GM12873 (cell line): ENCODE results near the gene SEPTIN5.

Experiments
- TF ChIP-seq, protein P1 (sequence below): IDR thresholded peaks from 2 replicates; pipeline ENCODE4 v1.5.1; 2012; ENCODE audit warnings: low read depth, mild to moderate bottlenecking, moderate library complexity, low read length, control low read depth; ENCODE audit not compliant: insufficient read depth; ENCODE audit errors: missing control alignments

Gene SEPTIN5

DNA sequence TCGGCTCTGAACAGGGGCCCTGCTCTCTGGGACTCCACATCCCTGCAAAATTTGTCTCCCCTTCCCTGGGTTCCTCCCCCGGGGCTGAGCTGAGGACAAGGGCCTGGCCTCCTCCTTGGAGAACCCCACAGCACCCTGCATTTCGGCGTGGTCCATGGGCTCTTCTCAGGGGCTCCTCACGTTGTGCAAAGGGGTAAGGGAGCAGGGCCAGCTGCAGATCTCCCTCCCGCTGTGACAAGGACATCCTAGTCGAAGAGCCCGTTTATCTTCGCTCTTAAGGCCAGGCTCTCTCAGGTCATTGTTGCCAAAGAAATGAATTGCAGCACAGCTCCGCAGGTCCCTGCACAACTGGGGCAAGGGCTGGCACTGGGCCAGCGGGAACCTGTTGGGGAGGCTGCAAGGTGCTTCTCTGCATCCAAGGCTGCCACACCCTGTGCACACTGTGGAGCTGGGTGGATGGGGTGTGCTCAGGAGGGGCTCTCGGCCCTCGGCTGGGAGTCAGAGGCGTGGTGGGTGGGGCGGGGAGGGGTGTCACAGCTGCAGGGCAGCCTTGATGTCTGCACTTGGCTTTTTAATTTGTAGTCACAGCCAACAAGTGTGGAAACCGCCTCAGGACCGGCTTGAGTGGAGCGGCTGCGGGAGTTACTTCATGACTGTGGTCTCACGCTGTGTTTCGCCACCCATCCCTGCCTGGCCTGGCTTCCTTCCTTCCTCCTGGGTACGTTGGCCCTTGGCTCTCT is 26.6 kb upstream of the SEPTIN5 start:
- TF ChIP-seq, protein P1, sequence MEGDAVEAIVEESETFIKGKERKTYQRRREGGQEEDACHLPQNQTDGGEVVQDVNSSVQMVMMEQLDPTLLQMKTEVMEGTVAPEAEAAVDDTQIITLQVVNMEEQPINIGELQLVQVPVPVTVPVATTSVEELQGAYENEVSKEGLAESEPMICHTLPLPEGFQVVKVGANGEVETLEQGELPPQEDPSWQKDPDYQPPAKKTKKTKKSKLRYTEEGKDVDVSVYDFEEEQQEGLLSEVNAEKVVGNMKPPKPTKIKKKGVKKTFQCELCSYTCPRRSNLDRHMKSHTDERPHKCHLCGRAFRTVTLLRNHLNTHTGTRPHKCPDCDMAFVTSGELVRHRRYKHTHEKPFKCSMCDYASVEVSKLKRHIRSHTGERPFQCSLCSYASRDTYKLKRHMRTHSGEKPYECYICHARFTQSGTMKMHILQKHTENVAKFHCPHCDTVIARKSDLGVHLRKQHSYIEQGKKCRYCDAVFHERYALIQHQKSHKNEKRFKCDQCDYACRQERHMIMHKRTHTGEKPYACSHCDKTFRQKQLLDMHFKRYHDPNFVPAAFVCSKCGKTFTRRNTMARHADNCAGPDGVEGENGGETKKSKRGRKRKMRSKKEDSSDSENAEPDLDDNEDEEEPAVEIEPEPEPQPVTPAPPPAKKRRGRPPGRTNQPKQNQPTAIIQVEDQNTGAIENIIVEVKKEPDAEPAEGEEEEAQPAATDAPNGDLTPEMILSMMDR, result no peak

DNA sequence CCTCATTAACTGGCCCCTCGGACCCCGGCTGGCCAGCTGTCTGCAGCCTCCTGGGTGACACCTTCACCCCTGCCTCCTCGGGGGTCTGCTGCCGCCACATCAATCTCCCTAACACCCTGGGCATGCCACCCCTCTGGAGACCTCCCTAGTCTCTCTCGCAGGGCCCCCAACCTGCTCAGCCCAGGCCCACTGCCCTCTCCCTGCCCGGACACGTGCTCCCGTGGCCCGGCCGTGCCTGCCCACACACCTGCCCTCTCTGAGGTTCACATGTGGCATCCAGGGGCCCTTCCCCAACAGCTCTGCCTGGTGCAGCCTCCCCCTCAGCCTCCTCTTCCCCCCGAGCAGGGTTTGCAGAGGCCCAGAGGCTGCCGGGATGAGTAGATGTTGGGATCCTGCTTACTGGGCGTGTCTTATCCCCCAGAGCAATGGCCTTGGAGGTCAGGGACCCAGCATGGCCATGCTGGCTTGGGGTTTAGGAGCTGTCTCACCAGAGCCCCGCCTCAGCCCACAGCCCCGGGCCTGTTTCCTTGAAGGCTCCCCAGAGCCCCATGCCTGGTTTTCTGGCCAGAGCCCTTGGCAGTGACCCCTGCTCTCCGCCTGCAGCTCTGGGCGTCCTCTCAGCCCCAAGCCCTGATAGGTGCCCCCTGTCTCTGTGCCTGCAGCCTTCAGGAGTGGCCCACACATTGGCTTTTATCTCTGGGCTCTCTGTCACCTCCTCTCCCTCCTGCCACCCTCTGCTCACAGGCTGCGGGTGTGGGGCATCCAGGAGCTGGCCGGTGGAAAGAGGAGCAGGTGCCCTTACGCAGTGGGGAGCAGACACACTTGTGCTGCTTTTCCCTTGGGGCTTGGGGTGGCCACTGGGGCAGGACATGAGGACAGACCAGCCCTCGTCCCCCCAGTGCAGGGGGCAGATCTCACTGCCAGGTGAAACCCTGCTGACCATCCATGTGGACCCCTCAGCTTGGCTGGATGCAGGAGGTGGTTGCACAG is 25.7 kb upstream of the SEPTIN5 start:
- TF ChIP-seq, protein P1, result no peak

DNA sequence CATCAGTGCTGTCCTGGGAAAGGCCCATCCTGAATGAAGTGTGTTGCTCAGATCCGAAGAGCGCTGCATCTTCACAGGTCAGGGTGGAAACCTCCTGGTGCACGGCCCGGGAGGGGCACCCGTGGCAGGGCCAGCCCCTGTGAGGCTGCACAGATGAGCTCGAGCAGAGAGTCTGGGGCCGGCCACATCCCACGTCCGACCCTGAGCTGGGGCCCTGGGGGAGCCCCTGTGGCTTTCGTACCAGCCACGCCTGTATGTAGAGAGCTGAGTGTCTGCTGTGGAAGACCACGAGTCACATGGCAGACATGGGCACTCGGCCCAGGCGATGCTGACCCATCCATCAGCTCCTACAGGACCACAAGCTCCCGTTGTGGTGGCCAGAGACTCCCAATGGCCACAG is 24.9 kb upstream of the SEPTIN5 start:
- TF ChIP-seq, protein P1, result no peak

DNA sequence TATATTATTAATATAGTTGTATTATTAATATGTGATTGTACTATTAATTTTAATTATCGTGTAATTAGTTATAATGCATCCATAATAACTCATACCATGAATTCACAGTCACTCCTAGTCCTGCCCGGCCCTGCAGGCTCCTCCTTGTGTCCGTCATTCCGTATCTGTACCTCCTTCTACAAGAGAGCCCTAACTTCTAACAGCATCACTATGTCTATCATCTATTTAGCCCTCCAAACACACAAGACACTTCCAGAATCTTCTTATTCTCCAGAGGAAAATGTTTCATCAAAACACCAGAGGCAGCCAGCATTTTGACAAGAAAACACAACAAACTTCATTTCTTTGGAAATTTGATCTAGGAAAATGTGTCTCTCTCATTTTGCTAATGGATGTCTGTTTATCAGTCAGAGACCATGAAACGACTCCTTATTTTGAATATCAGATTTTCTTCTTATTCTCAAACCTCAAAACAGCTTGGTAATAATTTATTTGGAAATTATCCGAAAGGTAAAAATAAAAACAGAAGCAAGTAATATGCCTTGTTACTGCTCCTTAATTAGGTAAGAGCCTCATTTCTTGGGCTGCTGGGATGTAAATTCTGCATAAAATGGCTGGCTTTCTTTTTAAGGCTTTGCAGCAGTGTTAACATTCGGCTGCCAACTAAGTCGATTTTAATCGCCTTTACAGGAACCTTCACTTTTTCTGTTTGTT is 23.1 kb upstream of the SEPTIN5 start:
- TF ChIP-seq, protein P1, result no peak

DNA sequence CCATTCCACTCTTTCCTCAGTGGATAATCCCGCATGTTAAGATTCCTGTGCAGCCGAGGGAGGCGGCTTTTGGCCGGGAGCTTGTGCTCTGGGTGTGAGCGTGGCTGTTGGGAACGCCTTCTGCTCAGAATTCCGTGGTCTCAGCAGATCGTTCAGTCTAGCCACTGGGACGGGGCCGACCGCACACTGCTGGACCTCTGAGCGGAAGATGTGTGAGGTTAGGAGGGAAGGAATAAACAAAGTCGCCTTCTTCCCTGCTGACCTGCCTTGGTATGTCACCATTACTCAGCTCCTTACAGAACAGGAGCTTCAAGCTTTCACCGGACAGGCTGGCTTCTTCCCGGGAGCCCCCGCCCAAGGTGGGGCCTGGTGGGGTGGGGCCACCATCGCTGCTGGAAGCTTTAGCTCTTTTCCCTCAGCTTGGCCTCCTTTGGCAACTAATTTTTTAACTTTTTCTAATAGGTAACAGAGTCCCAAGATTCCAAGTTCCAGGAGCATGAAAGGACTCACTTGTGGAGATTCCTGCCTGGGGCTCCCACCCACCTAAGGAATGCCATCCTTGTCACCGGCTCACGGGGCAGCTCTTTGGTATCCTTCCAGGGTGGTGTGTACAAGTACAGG is 22.5 kb upstream of the SEPTIN5 start:
- TF ChIP-seq, protein P1, result no peak

DNA sequence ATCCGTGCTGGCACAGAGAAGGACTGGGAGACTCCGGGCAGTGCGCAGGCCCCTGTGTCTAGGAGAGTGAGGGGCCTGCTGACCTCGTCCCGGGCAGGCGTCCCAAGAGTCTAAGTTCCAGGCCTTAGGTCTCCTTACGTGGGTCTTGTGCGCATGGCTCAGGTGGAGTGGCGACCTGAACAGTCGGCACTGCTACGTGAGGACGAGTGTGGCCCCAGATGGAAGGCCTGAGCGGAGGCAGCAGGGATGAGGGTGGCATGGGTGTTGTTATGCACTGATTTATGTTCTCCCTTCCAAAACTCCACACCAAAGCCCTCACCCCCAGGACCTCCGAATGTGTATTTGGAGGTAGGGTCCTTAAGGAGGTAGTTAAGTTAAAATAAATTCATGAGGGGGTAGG is 20.7 kb upstream of the SEPTIN5 start:
- TF ChIP-seq, protein P1, result no peak
